Neural cell (in vitro differentiated cells): ENCODE measurements around the gene SLCO3A1. TPM values are rescaled to one million over a fixed set of nuclear protein-coding genes. Genes with fewer than 3 reads are reported as not detected.

Source experiments
- H2AFZ ChIP-seq: fragments of 200-600, 300-800 bp; sonication (generic), shearing (Covaris generic); 2 replicates; pipeline ENCODE4 v1.6.0; 2014; ENCODE audit warnings: low read depth, mild to moderate bottlenecking, antibody characterized with exemption, low read length, moderate library complexity
- H3F3A ChIP-seq: fragments of 200-600 bp; shearing (Covaris generic); 2 replicates; pipeline ENCODE4 v1.6.1; 2016; ENCODE audit warnings: mild to moderate bottlenecking, moderate library complexity, mixed read lengths, antibody characterized with exemption, low read length; ENCODE audit not compliant: insufficient read depth, poor library complexity, severe bottlenecking
- H3K27ac ChIP-seq: fragments of 200-600, 300-800 bp; sonication (generic), shearing (Covaris generic); 2 replicates; pipeline ENCODE4 v1.5.1; 2014; ENCODE audit warnings: mild to moderate bottlenecking, low read length, moderate library complexity
- H3K27me3 ChIP-seq: fragments of 300-800, 200-600 bp; sonication (generic), shearing (Covaris generic); 2 replicates; pipeline ENCODE4 v1.6.0; 2014; ENCODE audit warnings: mild to moderate bottlenecking, low read depth, low read length, moderate library complexity; ENCODE audit not compliant: insufficient read depth
- H3K36me3 ChIP-seq: fragments of 300-800, 200-600 bp; sonication (generic), shearing (Covaris generic); 2 replicates; pipeline ENCODE4 v1.5.1; 2014; ENCODE audit warnings: mild to moderate bottlenecking, antibody characterized with exemption, low read length, moderate library complexity; ENCODE audit not compliant: insufficient read depth
- H3K4me2 ChIP-seq: fragments of 300-800, 200-600 bp; sonication (generic), shearing (Covaris generic); 2 replicates; pipeline ENCODE4 v1.6.0; 2014; ENCODE audit warnings: mild to moderate bottlenecking, low read length
- H3K4me3 ChIP-seq: fragments of 300-800, 200-600 bp; sonication (generic), shearing (Covaris generic); 2 replicates; pipeline ENCODE4 v1.5.1; 2014; ENCODE audit warnings: mild to moderate bottlenecking, low read length, moderate library complexity
- H3K79me2 ChIP-seq: fragments of 200-600 bp; shearing (Covaris generic); replicated peaks from 2 replicates; pipeline ENCODE4 v1.6.0; 2014; ENCODE audit warnings: mild to moderate bottlenecking, low read length, moderate library complexity; ENCODE audit not compliant: insufficient read depth
- H3K9ac ChIP-seq: fragments of 300-800, 200-600 bp; sonication (generic), shearing (Covaris generic); 2 replicates; pipeline ENCODE4 v1.6.1; 2016; ENCODE audit warnings: mild to moderate bottlenecking, low read length, mixed read lengths
- H3K9me2 ChIP-seq: fragments of 200-600 bp; shearing (Covaris generic); 2 replicates; pipeline ENCODE4 v1.6.1; 2016; ENCODE audit warnings: mild to moderate bottlenecking, low read length, mixed read lengths; ENCODE audit not compliant: insufficient read depth
- H3K9me3 ChIP-seq: fragments of 200-600, 300-800 bp; sonication (generic), shearing (Covaris generic); 2 replicates; pipeline ENCODE4 v1.6.1; 2016; ENCODE audit warnings: mild to moderate bottlenecking, mixed run types, low read length, moderate library complexity, mixed read lengths
- H4K20me1 ChIP-seq: fragments of 200-600 bp; shearing (Covaris generic); 2 replicates; pipeline ENCODE4 v1.6.1; 2016; ENCODE audit warnings: mild to moderate bottlenecking, mixed run types; ENCODE audit not compliant: insufficient read depth
- CTCF ChIP-seq: fragments of 450-650 bp; IDR thresholded peaks from 2 replicates; pipeline ENCODE4 v1.5.1; 2014; ENCODE audit warnings: antibody characterized with exemption, mild to moderate bottlenecking, moderate library complexity; ENCODE audit not compliant: poor library complexity, severe bottlenecking
- EP300 ChIP-seq: fragments of 450-650 bp; conservative IDR thresholded peaks from 2 replicates; pipeline ENCODE4 v1.6.1; 2014; ENCODE audit warnings: antibody characterized with exemption, mild to moderate bottlenecking, moderate library complexity; ENCODE audit not compliant: poor library complexity, severe bottlenecking
- EZH2 ChIP-seq: fragments of 200-600, 300-800 bp; shearing (Covaris generic), sonication (generic); IDR thresholded peaks from 2 replicates; pipeline ENCODE4 v1.6.1; 2014; ENCODE audit warnings: antibody characterized with exemption, low read length, borderline replicate concordance, mild to moderate bottlenecking; ENCODE audit not compliant: insufficient read depth, poor library complexity, severe bottlenecking
- MXI1 ChIP-seq: fragments of 450-650 bp; conservative IDR thresholded peaks from 2 replicates; pipeline ENCODE4 v1.6.1; 2014; ENCODE audit warnings: antibody characterized with exemption, mild to moderate bottlenecking; ENCODE audit not compliant: poor library complexity, severe bottlenecking
- POLR2AphosphoS5 ChIP-seq: IDR thresholded peaks from 2 replicates; pipeline ENCODE4 v1.6.1; 2012
- RAD21 ChIP-seq: fragments of 450-650 bp; conservative IDR thresholded peaks from 2 replicates; pipeline ENCODE4 v1.6.1; 2014; ENCODE audit warnings: antibody characterized with exemption, mild to moderate bottlenecking, moderate library complexity
- REST ChIP-seq: IDR thresholded peaks from 2 replicates; pipeline ENCODE4 v1.6.1; 2012; ENCODE audit warnings: borderline replicate concordance
- SMC3 ChIP-seq: fragments of 450-650 bp; conservative IDR thresholded peaks from 2 replicates; pipeline ENCODE4 v1.6.1; 2014; ENCODE audit warnings: antibody characterized with exemption, mild to moderate bottlenecking, moderate library complexity; ENCODE audit not compliant: poor library complexity
- TAF1 ChIP-seq: IDR thresholded peaks from 2 replicates; pipeline ENCODE4 v1.6.1; 2012; ENCODE audit warnings: low read depth
- polyA plus RNA-seq: library from polyadenylated mRNA; depleted of rRNA; stranded (reverse); fragments of >200 nt; gene quantifications from 2 replicates; pipeline ENCODE4 v1.2.3, GENCODE V29; 2014

The SLCO3A1 gene
- polyA plus RNA-seq, 1 donor from 2014 or later = 14.2 TPM

- no peaks in the 10 kb centered on the region for H3F3A ChIP-seq
- TF ChIP-seq EZH2 (no peak), EP300 (no peak), MXI1 (no peak), SMC3 (no peak), REST (no peak), CTCF (no peak), TAF1 (no peak), POLR2AphosphoS5 (no peak), RAD21 (no peak)
- no peaks in the 10 kb centered on the region for H3K9me2 ChIP-seq
- H3K4me3 ChIP-seq = no peak overlapping the region
- no peak overlapping the region for H2AFZ ChIP-seq
- no peak overlapping the region for H3K27ac ChIP-seq
- H3K9me3 ChIP-seq = no peaks in the 10 kb centered on the region
- H4K20me1 ChIP-seq = no peaks in the 10 kb centered on the region
- no peak overlapping the region for H3K4me2 ChIP-seq
- H3K27me3 ChIP-seq = no peaks in the 10 kb centered on the region
- no peaks in the 10 kb centered on the region for H3K79me2 ChIP-seq
- no peaks in the 10 kb centered on the region for H3K36me3 ChIP-seq
- no peak overlapping the region for H3K9ac ChIP-seq
These were observed 279.7 kb downstream of the SLCO3A1 start for GRCh38 chr15:92132982-92133755.

- Histone ChIP-seq H3K79me2 (no peaks in the 10 kb centered on the region), H3K9me2 (no peaks in the 10 kb centered on the region), H4K20me1 (no peaks in the 10 kb centered on the region), H3K4me2 (no peak overlapping the region), H3K27ac (no peak overlapping the region), H3K9me3 (no peaks in the 10 kb centered on the region), H2AFZ (no peak overlapping the region), H3K36me3 (peaks cover 7% of the 10 kb centered on the region), H3K27me3 (no peaks in the 10 kb centered on the region), H3K4me3 (no peak overlapping the region), H3F3A (no peaks in the 10 kb centered on the region), H3K9ac (no peak overlapping the region)
- no peak for TF ChIP-seq TAF1
- no peak for TF ChIP-seq SMC3
- TF ChIP-seq MXI1 = no peak
- no peak for TF ChIP-seq POLR2AphosphoS5
- no peak for TF ChIP-seq CTCF
- TF ChIP-seq EP300 = no peak
- TF ChIP-seq RAD21 = no peak
- TF ChIP-seq EZH2 = no peak
- TF ChIP-seq REST = no peak
These were observed 287.3 kb downstream of the SLCO3A1 start for GRCh38 chr15:92140796-92141195.
